ENCODE measurements around the gene HIGD1B.

Gene HIGD1B

DNA sequence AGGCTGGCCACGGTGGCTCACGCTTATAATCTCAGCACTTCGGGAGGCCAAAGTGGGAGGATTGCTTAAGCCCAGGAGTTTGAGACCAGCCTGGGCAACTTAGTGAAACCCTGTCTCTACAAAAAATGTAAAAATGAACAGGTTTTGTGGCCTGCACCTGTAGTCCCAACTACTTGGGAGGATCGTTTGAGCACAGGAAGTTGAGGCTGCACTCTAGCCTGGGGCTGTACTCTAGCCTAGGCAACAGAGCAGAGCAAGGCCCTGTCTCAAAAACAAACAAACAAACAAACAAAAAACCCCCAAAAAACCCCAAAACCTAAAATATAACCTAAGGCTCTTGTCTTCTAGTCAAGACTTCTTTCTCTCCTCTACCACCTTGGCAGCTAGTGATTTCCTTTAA is 7.4 kb upstream of the HIGD1B start:
- no peak for DNase-seq

DNA sequence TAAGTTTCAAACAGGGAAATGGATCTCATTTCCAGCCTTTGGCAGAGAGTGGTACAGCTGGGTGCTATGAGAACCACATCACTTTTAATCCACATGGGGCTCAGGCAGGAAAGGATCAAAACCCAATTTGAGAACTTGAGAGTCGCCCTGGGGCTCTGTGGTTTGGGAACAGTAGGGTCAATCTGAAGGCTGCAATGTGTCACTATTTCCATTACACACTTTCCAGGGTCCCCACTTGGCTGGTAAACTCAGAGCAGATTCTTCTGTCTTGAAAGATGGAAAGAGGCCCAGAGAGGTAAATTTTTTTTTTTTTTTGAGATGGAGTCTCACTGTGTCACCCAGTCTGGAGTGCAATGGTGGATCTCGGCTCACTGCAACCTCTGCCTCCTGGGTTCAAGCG is 6.7 kb upstream of the HIGD1B start:
- no peak for DNase-seq

DNA sequence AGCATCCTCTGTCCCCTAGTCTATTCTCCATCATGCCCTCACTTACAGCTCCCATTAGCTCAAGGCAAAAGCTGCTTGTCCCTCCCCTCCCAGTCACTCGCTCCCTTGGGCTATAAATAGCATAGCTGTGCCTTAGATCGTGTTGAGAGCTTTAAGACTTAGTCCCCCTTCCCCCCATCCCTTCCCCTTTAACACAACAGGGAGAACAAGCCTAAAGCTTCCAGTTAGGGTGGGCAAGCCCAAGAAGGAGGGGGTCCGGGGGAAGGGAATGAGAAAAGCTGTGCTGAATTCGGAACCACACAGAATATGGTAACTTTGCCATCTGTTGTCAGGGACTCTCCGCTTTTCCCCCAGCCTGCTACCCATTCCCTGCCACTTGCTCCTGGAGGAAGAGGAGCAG is 4.9 kb upstream of the HIGD1B start:
- DNase-seq = no peak

DNA sequence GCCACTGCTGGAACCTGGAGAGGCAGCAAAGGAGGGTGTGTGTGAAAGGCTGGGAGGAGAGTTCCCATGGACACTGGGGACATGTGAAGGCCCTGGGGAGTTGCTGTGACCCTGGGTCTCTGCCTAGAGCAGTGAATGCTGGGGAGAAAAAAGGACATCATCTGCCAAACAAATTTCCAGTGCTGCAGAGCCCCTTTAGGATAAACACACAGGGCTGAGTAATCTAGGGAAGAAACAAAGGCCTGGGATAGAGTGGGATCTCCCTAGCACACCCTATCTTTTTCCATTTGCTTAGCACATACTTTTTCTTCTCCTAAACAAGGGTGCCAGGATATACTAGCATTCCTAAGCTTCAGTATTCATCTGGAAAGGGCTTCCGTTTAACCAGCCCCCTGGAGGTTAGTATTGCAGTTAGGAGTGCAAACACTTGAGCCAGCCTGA is 3.3 kb upstream of the HIGD1B start:
- DNase-seq = no peak

DNA sequence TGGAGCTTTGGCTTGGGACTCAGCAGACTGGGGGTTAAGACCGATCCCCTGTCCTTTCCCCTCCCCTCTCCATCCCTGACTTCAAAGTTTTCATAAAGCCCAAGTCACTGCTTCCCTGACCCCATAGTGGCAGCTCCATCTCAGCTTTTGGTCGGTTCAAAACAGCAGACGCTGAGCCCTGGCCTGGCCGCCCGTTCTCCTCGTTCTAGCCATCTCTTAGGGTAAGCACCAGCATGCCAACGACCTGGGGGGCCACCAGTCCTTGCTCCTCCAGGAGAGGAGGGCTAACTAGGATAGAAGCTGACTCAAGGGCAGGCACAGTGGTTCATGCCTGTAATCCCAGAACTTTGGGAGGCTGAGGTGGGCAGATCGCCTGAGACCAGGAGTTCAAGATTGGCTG is 1.5 kb upstream of the HIGD1B start:
- no peak for DNase-seq

DNA sequence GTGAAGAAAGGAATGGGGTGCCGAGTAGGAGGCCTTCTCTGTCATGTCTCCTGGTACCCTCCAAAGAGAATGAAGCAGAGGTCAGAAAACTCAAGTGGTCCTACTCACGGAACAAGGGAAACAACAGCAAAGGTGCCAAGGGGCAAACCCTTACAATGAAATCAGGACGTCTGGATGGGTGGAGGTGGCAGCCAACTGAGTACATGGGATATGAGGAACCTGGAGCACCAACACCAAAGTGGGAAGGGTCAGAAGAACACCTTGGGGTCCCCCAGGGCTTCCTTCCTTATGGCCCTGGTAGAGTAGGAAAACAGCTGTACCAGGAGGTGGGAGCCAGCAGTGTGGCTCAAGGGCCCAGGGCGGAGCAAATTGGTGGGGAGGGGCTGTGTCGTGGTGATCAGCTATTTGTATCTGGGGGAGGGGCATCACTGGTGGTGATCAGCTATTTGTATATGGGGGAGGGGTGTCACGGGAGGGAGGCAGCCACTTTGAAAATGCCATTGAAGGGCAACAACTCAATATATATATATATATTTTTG is 643 bp downstream of the HIGD1B start:
- DNase-seq = no peak

DNA sequence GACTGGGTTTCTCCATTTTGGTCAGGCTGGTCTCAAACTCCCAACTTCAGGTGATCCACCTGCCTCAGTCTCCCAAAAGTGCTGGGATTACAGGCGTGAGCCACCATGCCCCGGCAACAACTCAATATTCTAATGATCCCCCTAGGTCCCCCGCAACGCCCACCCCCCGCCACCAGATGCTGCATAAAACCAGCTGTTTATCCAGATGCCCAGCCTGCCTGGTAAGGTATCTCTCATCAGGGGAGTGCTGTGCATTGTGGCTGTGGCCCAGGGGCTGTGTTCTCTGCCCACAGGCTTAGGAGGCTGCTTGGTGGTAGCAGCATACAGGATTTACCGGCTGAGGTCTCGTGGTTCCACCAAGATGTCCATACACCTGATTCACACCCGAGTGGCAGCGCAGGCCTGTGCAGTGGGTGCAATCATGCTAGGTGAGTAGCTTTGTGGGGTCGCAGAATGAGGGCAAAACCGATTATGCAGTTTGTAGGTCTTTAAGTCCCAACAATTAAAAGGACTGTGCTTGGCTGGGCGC is 1.3 kb downstream of the HIGD1B start:
- DNase-seq = no peak

DNA sequence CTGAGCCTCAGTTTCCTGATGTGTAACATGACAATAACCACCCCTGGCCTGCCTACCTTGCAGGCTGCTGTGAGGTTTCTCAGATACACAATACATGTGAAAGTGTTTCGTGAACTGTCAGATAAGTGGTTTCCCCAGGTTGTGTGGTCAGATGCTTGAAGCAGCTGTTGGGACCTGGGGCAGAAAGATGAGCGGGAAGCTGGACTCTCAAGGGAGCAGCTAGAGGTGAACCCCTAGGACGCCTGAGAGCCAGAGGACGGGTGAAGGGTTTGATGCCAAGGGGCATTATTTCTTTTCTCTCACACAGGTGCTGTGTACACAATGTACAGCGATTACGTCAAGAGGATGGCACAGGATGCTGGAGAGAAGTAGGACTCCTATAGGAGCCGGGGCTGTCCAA is 2.3 kb downstream of the HIGD1B start:
- no peak for DNase-seq

DNA sequence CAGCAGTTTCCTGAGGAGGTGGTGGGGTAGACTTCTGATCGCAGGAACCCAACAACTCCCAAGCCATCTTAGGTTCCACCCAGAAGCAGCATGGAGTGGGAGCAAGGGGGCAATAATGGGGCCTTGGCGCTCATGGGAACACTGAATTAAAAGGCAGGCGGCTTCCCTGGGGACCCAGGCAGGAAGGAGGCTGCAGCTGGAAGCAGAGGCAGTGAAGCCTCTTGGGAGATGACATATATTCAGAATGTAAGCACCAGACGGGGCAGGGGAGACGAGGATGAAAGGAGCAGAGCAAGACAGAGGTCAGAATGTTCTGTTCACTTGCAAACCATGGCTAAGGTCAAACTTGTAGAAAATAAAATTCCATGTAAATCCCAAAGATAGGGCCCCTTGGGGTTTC is 2.9 kb downstream of the HIGD1B start:
- DNase-seq = no peak

DNA sequence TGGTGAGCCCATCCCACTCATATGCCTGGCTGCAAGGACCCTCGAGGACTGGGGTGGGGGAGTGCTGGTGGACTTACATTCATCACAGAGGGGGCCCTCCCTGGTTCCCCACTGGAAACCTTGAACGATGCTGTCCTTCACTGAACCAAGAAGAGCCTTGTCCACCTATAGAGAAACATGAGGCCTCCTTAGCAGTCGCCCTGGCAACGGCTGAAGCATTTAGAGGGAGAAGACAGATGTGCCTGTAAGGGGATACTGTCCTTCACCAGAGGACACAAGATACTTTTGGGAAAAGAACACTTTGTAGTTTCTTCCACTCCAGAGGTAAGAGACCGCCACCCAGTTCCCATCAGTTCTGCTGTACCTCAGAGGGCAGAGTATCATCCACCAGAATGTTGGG is 6.5 kb downstream of the HIGD1B start:
- DNase-seq = no peak

DNA sequence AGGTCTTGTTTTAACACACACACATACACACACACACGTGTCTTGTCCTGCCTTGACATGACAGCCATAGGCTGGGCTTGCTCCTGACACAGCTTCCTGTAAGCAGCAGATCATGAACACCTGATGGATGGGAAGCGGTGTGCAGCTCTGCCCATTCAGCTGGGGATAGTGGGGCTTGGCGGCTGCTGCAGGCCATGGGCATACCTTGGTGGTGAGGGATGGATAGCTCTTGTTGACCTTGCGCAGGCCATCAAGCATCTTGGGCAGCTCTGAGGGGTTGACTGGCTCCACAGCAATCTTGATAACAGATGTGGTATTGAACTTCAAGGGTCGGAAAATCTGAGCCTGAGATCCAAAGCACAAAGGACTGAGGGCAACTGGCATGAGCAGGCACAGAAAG is 12.0 kb downstream of the HIGD1B start:
- DNase-seq = no peak

DNA sequence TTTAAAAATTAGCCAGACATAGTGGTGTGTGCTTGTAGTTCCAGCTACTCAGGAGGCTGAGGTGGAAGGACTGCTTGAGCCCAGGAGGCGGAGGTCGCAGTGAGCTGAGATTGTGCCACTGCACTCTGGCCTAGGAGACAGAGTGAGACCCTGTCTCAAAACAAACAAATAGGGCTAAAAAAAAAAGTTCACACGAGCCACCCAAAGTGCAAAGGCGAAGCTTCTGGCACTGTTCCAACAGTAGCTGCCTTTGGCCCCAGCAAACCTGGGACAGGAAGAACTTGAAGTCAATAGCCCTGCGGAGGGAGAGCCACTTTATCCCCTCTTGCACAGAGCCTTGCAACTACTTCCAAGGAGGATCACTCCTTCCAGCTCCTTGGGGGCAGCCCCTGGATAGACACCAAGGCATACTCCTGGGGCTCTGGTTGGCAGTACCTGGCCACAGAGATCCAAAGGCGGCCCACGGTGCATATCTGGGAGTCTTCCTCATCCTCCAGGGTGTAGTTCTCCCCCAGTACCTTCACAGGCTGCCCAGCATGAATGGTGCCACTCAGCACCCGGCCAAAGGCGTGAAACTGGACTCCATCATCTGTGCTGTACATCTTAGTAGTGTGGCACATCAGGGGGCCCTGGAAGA is 14.7 kb downstream of the HIGD1B start:
- DNase-seq = no peak

DNA sequence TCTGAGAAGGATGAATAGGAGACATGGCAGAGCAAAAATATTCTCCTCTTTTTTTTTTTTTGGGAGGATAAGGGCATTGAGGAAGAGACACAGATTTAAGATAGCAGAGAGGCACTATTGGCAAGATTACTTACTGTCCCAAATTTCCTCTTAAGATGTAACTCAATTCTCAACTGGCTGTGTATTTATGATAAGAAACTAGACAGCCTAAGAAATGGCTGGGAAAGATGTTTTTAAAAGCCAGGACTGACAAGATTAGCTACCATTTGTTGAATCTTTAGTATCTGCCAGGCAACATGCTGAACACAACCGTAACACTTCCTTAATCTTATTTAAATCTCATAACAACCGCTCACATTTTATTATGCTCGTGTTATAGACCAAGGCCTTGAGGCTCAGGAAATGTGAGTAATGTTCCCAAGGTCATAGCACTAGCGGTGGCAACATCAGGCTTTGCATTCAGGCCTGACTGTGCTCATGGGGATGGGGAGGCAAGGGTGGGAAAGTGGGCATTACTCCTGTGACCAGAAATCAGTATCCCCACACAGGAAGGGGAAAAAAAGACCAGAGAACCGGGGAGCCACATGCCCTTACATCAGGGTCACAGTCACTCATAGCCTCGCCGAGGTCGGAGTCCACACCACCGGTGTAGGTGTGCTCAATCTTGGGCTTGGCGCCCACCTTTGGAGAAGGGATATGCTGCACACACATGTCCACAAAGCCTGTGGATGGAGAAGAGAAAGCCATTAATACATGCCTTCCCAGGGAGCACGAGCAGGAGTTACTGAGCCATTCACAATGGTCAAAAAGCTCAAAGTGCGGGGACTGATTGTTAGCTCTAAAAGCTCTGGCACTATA is 15.6 kb downstream of the HIGD1B start:
- no peak for DNase-seq

DNA sequence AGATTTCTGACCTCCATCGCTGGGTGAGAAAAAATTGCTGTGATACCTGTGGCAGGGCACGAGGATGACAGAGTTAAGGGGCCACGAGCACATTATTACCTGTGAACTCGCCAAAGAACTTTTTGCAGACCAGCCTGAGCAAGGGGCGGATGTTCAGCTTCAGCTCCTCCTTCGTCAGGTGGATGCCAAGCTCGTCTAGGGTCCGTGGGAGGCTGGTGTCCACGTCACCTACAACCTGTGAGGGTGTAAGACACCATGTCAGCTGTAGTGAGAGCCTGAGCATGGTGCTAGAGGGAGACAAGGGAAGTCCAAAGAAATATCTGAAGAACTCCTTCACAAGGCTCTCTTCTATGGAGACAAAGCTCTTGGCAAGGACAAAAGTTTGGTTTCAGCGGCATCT is 17.1 kb downstream of the HIGD1B start:
- DNase-seq = no peak

DNA sequence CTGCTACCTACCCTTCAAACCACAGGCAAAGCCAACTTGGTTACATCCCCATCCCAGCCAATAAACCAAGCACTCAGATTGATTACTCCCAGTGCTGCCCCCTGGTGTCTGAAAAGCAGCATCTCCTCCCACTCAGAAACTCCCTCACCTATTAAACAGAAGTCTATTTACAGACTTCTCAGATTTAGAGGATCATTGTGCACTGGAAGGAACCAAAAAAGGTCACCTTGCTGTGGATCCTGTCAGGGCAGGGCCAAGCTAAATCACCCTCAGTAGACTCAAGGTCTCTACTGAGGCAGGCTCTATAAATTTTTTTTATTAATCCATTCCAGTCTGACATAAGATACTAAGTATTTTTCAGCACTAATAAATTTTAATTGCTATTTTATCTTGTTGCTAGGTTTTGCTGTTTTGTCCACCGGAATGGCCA is 17.6 kb downstream of the HIGD1B start:
- peak; percentile 64 for DNase-seq

DNA sequence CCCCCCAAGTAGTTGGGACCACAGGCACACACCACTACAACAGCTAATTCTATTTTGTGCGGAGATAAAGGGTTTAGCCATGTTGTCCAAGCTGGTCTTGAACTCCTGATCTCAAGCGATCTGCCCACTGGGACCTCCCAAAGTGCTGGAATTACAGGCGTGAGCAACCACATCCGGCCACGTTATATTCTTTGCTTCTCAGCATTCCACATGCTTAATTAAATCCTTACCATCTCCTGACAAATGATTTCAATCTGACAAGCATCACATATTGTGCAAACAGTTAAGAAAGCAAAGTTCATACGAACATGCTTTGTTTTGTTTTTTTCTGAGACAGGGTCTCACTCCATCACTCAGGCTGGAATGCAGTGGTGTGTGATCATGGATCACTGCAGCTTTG is 18.2 kb downstream of the HIGD1B start:
- no peak for DNase-seq

DNA sequence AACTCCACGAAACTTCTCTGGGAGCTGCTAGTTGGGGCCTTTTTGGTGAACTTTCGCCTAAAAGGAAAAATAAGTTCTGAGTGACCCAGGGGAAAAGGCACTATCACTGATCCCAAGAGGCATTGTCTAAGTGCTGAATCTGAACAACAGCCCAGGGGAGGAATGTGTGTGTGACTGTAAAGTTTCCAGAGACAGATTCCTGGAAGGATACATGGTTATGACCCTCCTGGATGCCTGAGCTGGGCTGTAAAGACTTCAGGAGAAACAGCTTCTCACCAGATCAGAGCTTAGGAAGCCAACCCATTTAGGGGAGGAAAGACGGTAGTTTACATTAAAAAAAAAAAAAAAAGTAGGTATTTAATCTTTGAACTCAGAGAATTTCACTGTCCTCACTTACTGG is 20.2 kb downstream of the HIGD1B start:
- no peak for DNase-seq

DNA sequence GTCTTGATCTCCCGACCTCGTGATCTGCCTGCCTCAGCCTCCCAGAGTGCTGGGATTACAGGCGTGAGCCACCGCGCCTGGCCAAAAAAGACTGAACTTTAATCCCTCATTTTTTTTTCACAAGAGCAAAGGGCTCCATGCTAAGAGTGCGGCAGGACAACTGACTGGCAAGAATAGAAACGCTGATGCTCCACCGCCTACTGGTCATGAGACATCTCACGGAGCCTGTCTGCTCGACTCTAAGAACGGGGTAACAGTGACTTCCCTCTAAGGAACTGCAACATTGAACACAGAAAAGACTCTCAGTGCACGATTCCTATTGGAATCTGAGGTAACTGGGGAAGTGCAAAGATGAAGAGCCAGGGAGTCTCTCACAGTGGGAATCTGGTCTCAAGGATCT is 23.9 kb downstream of the HIGD1B start:
- no peak for DNase-seq

DNA sequence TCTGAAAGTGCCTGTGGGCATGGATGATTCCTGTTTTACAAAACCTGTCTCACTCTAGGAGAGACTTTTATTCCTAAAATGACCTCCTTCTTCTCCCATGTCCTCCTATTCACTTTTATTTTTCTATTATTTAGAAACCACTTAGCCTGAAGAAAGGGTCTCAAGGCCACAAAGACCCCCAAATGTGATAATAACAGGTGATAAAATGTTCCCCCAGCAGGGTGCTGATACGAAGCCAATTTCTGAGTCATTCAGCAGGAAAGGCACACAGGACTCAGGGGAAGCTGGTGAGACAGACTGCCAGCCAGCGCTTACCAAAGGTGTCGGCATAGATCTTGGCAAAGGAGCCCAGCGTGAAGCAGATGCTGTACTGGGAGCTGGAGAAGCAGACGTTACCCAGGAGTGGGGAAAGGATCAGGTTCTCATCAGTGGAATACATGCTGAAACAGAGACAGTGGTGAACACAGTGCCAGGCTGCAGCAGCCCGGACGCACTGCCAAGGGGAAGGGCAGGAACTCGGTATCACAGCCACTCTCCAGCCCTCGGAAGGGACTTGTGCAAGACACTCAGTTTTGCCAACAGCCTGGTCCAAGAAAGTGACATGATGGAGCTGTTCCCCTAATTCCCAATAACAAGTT is 24.6 kb downstream of the HIGD1B start:
- no peak for DNase-seq

DNA sequence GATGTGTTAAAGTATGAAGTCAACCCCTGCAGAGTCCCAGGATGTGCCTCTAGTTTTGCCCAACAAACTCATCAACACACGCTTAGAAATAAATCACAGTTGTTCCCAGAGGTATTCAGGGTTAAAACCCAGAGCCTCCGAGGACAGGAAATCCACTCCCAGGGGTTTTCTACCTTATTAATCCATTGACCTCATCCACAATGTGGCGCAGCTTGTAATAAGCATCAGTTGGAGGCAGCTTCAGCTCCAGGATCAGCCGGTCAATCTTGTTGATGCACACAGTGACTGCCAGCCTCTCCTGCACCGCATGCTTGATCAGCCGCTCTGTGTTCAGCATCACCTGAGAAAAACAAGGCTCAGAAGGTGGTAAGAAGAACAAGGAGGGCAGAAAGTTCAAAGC is 28.1 kb downstream of the HIGD1B start:
- DNase-seq = no peak

DNA sequence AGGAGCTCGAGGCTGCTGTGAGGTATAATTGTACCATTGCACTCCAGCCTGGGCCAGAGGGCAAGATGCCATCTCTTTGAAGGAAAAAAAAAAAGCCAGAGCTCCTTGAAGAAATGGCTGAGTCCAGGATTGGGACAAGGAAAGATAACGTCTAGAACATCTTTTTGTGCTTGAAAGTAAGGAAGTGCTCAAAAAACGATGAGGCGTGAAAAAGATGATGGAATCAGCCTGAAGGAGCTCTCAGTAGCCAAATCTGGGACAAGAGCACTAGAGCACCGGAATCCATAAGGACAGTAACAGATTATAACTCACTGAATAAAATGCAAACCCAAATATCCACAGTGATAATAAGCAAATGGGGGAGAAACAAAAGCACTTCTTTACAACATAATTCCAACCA is 29.4 kb downstream of the HIGD1B start:
- no peak for DNase-seq

DNA sequence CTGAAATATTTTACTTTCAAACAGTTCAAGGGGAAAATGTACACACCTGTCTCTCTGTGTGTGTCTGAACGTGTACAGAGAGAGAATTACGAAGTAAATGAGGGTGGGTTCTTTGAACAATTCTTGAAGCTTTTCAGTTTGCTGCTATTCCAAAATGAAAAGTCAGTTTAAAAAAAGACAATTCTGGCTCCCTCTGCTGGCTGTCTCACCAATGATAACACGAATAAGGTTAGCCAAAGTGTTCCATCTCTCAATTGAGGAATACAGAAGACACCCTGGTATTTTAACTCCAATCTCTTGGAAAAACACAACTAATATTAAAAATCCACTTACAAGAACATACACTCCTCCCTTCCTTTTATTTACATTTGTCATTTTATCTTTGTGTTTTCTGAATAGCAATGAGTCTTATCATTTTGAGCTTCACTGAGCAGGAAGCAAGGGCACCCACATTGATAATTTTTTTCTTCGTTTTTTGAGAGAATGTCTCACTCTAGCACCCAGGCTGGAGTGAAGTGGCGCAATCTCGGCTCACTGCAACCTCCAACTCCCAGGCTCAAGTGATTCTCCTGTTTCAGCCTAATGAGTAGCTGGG is 31.0 kb downstream of the HIGD1B start:
- no peak for DNase-seq

DNA sequence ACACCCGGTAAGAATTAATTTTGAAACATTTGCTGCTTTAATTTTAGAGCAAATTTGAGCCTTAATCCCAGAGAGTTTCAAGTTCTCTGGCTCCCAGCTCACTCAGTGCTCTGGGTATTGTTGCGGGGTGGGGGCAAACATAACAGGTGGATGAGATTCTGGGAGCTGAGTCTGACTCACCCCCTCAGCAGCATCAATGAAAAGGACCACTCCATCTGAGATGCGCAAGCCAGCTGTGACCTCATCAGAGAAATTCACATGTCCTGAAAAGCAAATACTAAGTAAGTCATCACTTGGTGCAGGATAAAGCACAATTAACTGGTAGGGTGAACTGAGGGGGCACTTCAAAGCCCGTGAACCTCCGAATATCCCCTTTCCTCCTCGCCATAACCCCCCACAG is 31.7 kb downstream of the HIGD1B start:
- DNase-seq = no peak

Measured in stimulated activated CD4-positive, alpha-beta T cell treated with anti-CD3 and anti-CD28 coated beads, Interleukin-1b, Interleukin-23, amount 100 ng/mL, for 48 hours (primary cell).